ENCODE data around the gene LRRC8B.

The LRRC8B gene

GRCh38 chr1:89646259-89646658 is 121.6 kb downstream of the LRRC8B start:
- ChIA-PET CTCF (no interaction called here), POLR2A (ENCODE audit: low non-redundant PET) (no interaction called here)
- no peak for DNase-seq (ENCODE audit: low spot score)
- no peak overlapping the region for H3K27ac ChIP-seq
- TF ChIP-seq CTCF (conservative IDR thresholded peaks at IDR 0.05; ENCODE audit: low read depth) = no peak

Data from RWPE1 (cell line).